HUDEP-2 (cell line): ENCODE measurements around the gene ZNF804B.
A peak's percentile ranks its signal among the peaks of the same experiment; 100 is the strongest.

Experiments used
- DNase-seq, 76 experiments: peaks; one replicate each; lab custom pipeline; 2025; ENCODE audit not compliant: unreplicated experiment in 76 of 76; lab: John Stamatoyannopoulos, UW

Gene ZNF804B

GRCh38 chr7:88964418-88964817 is 204.9 kb downstream of the ZNF804B start:
- DNase-seq = no peak

GRCh38 chr7:88965371-88965770 is 205.9 kb downstream of the ZNF804B start:
- DNase-seq = no peak

- no peak for DNase-seq
Measured at GRCh38 chr7:88967432-88967831, 207.9 kb downstream of the ZNF804B start.

GRCh38 chr7:88969167-88969566 is 209.7 kb downstream of the ZNF804B start:
- no peak for DNase-seq

- DNase-seq = no peak
Measured at GRCh38 chr7:88985295-88985694, 225.8 kb downstream of the ZNF804B start.

- no peak for DNase-seq
Measured at GRCh38 chr7:89001306-89001705, 241.8 kb downstream of the ZNF804B start.

- no peak for DNase-seq
Measured at GRCh38 chr7:89002981-89003956, 243.8 kb downstream of the ZNF804B start.

- no peak for DNase-seq
Measured at GRCh38 chr7:89012016-89012415, 252.5 kb downstream of the ZNF804B start.

GRCh38 chr7:89017695-89018094 is 258.2 kb downstream of the ZNF804B start:
- DNase-seq = no peak

- DNase-seq = no peak
Measured at GRCh38 chr7:89021741-89022140, 262.2 kb downstream of the ZNF804B start.

GRCh38 chr7:89023206-89023605 is 263.7 kb downstream of the ZNF804B start:
- DNase-seq = no peak

- DNase-seq = no peak
Measured at GRCh38 chr7:89023877-89024276, 264.4 kb downstream of the ZNF804B start.

GRCh38 chr7:89027781-89028180 is 268.3 kb downstream of the ZNF804B start:
- no peak for DNase-seq

GRCh38 chr7:89028319-89028718 is 268.8 kb downstream of the ZNF804B start:
- DNase-seq = no peak

- peak in 1 of 76 experiments; percentile 1 for DNase-seq
Measured at GRCh38 chr7:89029864-89030263, 270.4 kb downstream of the ZNF804B start.

- no peak for DNase-seq
Measured at GRCh38 chr7:89041240-89041639, 281.7 kb downstream of the ZNF804B start.

GRCh38 chr7:89042940-89043339 is 283.4 kb downstream of the ZNF804B start:
- DNase-seq = no peak

- DNase-seq = no peak
Measured at GRCh38 chr7:89049043-89049442, 289.5 kb downstream of the ZNF804B start.

GRCh38 chr7:89053130-89053529 is 293.6 kb downstream of the ZNF804B start:
- no peak for DNase-seq

- DNase-seq = no peak
Measured at GRCh38 chr7:89054361-89054760, 294.9 kb downstream of the ZNF804B start.

- DNase-seq = no peak
Measured at GRCh38 chr7:89060234-89060633, 300.7 kb downstream of the ZNF804B start.

- no peak for DNase-seq
Measured at GRCh38 chr7:89064831-89065230, 305.3 kb downstream of the ZNF804B start.
